ENCODE measurements around the gene ONECUT3.

The ONECUT3 gene

GRCh38 chr19:1799695-1800342, 46.5 kb downstream of the ONECUT3 start:
- DNase-seq: no peak

- no peak for DNase-seq
Measured at GRCh38 chr19:1804858-1805257, 51.6 kb downstream of the ONECUT3 start.

GRCh38 chr19:1805401-1806183, 52.3 kb downstream of the ONECUT3 start:
- DNase-seq: no peak

- no peak for DNase-seq
Measured at GRCh38 chr19:1806184-1807029, 53.1 kb downstream of the ONECUT3 start.

- no peak for DNase-seq
Measured at GRCh38 chr19:1807030-1807694, 53.9 kb downstream of the ONECUT3 start.

- no peak for DNase-seq
Measured at GRCh38 chr19:1807695-1808394, 54.5 kb downstream of the ONECUT3 start.

- DNase-seq: no peak
Measured at GRCh38 chr19:1808395-1808731, 55.1 kb downstream of the ONECUT3 start.

- DNase-seq: no peak
Measured at GRCh38 chr19:1809678-1810077, 56.4 kb downstream of the ONECUT3 start.

GRCh38 chr19:1810439-1811160, 57.3 kb downstream of the ONECUT3 start:
- DNase-seq: no peak

- peak; percentile 2 for DNase-seq
Measured at GRCh38 chr19:1811472-1811894, 58.2 kb downstream of the ONECUT3 start.

- DNase-seq: no peak
Measured at GRCh38 chr19:1811942-1812425, 58.7 kb downstream of the ONECUT3 start, which contains the start of gene ATP8B3. Gene ATP8B3, minus strand, starts transcription at chr19:1812276. Its CDS starts 540 bp downstream, at chr19:1811736.

GRCh38 chr19:1812426-1813191, 59.3 kb downstream of the ONECUT3 start:
- peak; percentile 82 for DNase-seq

GRCh38 chr19:1813192-1814182, 60.2 kb downstream of the ONECUT3 start:
- no peak for DNase-seq

GRCh38 chr19:1814391-1814790, 61.1 kb downstream of the ONECUT3 start:
- no peak for DNase-seq

GRCh38 chr19:1814833-1815604, 61.7 kb downstream of the ONECUT3 start:
- no peak for DNase-seq

- DNase-seq: no peak
Measured at GRCh38 chr19:1815605-1816529, 62.6 kb downstream of the ONECUT3 start.
